Fibroblast of skin of right biceps (primary cell): ENCODE results near the gene KRT80.

ENCODE experiments used
- DNase-seq: peaks from one replicate; pipeline ENCODE4 v3.0.0-alpha.2; 2013

The KRT80 gene

GRCh38 chr12:52151153-52151836, 40.5 kb downstream of the KRT80 start:
- DNase-seq = no peak

- DNase-seq = no peak
These were observed 42.1 kb downstream of the KRT80 start for GRCh38 chr12:52149651-52150241.

DNA sequence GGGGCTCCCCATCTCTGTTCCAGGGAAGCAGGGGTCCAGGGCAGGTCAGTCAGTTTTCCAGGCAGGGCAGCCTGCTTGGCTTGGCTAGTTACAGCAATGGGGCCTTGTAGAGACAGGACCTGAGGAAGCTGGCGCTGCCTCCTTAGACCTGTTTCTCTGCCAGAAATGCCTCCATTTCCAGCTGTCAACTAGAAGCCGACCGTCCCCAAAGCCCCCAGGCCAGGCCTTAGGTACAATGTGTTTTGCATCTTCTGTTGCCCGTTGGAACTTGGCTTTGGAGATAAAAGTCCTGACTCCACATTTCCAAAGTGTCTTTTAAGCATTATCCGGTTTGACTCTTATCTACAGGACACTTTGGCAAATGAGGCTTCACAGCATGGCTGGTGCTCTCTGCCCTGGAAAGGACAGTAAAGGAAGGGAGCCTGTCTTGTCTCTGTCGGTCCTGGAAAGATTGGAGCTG, 42.6 kb downstream of the KRT80 start:
- DNase-seq = no peak

GRCh38 chr12:52148464-52149181, 43.2 kb downstream of the KRT80 start:
- DNase-seq = no peak

DNA sequence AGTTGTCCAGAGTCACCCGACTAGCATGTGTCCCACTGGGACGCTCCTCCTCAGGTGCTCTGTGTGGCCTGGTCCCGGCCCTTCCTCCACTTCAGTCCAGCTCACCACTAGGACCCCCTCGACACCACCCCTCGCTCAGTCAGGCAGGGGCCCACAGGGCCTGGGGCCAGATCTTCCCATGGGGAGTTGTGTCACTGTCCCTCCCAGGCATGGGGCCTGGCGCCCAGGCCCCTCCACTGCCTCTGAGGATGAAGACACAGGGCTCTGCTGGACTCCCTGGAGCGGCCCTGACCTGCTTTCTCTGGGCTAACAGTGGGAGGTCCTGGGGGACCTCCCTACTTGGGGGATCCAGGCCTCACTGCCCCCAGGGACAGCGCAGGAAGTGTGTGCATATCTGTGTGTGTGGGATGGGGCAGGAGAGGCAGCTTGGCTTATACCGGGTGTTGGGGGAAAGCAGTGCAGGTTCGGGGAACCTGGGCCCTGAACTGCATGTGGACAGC, 43.8 kb downstream of the KRT80 start:
- DNase-seq = no peak

GRCh38 chr12:52147367-52147963, 44.3 kb downstream of the KRT80 start:
- DNase-seq = peak; percentile 99

GRCh38 chr12:52146822-52147366, 44.9 kb downstream of the KRT80 start:
- no peak for DNase-seq

DNA sequence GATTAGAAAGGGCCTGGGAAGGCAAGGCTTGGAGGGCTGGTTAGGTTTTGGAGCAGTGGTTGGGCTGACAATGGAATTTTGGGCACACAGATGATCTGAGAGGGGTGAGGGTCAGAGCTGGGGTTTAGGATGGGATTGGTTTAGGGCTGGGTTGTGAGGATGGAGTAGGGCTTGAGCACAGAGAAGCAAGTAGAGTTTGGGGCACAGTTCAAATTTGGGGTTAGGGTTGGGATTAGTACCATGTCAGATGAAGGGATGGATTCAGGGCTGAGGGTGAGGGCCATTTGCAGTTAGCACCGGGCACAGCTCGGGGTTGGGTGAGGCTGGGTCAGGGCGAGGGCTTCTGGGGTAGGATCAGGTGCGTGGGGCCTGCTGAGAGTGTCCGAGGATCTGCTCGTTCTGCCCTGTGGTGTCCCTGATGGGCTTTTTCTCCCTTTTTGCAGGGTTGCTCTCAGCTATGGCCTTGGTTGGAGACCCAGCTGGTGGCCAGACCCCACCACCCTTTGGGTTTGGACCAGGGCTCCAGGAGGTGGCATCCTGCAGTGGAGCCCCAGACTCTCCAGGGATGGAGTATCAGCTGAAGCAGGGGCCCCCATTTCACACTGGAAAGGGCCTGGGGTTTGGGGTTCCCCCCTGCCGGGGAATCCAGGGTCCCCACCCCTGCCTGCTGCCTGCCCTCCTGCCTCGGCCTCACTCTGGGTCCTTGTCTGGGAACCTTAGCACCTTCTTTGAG, 45.6 kb downstream of the KRT80 start:
- no peak for DNase-seq

DNA sequence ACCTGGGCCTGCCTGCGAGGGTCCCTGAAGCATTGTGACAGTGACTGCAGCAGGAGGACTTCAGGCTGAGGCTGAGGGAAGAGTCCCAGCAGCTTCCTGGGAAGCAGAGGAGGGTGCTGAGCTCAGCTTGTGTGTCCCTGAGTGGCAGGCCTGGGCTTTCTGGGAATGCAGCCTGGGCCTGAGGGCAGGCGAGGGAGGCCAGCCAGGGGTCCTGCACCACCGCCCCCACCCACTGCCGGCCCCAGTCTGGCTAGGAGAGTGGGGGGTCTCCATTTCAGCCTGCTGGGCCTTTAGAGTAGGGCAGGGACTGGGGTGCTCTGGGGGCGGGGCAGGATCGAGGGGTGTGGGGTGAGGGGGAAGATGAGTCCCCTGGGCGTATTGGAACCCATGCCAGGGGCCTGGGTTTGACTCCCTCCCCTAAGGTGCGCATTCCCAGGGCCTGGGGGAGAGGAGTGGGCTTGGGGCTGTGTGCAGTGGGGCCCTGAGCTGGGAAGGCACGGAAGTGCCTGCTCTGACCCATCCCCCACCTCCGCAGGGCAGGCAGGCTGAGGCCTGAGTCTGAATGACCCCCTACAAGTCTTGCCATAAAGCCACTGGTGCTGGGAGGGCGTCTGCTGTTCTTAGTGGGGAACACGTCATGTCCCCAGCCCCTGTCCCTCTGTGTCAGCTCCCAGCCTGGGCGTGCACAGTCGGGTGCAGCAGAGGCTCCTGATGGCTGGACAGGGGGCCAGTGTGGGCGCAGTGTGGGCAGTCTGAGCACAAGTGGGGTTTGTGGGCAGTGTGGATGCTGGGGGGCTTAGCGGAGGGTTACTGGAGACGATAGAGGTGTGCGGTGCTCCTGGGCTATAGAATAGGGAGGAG, 46.4 kb downstream of the KRT80 start:
- DNase-seq = no peak

DNA sequence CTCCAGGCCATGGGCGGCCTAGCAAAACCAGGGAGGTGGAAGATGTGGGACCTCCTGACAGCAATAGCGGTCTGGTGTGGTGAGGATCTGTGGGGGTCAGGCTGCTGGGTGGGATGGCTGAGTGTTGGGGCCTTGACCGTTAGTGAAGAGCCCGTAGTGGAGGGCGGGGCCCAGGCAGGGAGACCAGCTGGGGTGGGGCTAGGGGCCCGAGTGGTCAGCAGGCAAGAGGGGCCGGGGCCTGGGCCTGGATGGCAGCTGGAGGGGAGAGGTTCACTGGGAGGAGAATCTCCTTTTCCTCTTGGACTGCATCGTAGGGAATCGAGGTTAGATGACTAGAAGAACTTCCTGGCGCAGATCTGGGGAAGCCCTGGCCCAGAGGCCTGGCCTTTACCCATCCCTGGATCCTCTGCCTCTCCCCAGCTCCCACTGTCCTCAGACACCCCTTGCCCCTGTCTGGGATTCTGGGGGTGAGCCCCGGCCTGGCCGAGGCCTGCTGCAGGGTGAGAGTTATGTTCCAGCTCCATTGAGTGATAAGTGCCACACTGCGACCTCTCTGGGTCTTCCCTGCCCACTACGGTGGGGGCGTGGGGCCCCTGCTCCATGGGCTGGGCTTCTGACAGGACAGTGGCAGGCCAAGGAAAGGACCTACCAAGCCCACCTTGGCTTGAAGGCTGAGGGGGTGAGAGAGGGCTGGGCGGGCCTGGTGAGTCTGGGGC, 47.1 kb downstream of the KRT80 start:
- no peak for DNase-seq

GRCh38 chr12:52142431-52142830, 49.4 kb downstream of the KRT80 start:
- DNase-seq = no peak

DNA sequence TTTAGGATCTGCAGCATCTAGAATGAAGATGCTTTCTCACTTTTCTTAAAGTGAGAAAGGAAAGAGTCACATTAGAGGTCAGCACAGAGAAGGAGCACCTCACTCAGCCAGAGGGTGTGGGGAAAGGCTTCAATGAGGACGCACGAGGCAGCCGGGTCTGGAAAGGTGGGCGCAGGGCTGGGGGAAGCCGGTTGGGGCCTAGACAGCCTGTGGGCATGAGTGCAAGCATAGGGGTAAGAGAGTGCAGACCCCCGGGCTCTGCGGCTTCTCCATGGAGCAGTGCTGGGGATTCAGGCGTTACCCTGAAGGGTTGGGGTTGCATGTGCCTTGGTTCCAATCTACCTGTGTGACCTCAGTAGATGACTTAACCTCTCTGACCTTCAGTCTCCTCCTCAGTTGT, 49.9 kb downstream of the KRT80 start:
- DNase-seq = no peak

DNA sequence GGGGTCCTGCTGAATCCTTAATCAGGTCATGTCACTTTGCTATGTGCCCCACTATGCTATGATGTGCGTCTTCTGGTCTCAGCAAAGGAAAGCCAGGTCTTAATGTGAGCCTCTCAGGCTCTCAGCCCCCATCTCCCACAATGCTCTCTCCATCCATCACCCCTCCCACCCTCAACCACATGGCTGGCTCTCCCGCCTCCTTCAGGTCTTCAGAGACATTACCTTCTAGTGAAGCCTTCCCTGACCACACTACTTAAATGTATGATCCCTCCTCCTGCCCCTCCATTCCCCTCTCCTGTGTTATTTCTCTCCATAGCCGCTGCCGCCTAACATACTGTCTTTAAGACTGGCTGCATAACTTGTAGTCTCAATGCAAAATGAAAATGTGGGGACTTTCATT, 50.5 kb downstream of the KRT80 start:
- DNase-seq = no peak

DNA sequence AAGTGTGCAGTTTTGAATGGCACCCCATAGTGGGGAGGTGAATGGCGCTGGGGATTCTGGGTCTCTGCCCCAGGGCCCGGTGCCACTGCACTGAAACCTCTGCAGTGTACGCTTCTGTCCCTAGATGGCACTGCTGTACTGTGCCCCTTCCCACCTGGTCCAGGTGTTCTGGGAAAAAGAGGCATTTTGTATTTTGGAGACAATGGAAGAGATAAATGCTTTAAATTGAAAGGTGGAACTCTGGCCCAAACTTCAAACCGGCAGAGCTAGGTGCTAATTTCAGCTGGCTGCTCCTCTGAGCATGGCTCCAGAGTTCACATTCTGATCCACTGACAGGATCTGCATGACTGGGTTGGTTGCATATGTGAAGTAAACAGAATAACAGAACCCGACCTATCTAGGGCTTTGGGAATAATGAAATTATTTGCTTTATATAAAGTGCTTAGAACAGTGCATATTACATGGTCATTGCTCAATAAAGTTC, 52.2 kb downstream of the KRT80 start:
- DNase-seq = no peak

GRCh38 chr12:52139147-52139546, 52.7 kb downstream of the KRT80 start:
- DNase-seq = no peak

DNA sequence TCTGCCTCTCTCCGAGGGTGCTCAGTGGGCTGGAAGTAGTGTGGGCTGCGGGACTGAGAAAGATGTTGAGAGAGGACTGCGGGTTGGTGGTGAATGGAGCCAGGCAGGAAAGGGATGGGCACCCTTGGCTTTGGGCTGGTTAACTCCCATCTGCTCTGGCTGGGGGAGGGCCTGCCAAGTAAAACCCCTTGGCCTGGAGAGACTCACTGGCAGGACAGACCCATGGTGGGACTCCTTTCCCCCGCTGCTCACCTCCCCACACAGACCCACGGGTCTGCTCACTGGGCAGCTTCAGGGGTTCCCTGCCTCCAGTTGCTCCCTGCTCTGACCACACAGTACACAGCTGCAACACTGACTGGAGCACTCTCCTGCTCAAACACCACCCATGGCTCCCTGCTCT, 54.1 kb downstream of the KRT80 start:
- DNase-seq = no peak

DNA sequence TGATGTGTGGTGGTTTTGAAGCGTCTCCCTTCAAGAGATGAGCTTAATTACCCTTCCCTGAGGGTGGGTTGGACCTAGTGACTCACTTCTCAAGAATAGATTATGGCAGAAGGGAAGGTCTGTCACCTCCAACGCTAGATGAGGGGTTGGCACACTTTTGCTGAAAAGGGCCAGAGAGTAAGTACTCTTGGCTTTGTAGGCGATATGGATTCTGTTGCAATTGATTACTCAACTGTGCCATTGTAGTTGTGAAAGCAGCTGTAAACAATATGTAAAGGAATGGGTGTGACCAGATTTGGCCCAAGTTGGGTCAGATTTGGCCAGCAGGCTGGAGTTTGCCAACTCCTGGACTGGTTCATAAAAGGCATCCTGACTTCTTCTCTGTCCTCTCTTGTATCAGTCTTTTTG, 59.1 kb downstream of the KRT80 start:
- DNase-seq = no peak

DNA sequence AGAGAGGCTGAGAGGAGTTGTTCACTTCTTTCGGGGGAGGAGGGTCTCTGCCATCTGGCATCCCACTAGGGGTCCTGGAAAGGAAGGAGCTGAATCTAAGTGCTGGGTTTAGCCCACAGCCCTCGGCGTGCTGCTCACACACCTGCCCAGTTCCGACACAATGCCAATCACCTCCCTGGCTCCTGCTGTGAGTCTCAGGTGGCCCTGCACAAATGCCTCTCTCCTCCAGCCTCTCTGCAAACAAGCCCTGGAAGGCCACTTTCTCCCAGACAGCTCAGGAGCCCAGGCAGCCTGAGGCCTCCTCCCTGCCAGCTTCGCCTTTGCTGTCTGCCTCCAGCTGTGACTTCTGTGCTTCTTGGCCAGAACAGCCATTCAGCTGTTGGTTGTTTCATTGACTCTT, 61.1 kb downstream of the KRT80 start:
- DNase-seq = no peak

DNA sequence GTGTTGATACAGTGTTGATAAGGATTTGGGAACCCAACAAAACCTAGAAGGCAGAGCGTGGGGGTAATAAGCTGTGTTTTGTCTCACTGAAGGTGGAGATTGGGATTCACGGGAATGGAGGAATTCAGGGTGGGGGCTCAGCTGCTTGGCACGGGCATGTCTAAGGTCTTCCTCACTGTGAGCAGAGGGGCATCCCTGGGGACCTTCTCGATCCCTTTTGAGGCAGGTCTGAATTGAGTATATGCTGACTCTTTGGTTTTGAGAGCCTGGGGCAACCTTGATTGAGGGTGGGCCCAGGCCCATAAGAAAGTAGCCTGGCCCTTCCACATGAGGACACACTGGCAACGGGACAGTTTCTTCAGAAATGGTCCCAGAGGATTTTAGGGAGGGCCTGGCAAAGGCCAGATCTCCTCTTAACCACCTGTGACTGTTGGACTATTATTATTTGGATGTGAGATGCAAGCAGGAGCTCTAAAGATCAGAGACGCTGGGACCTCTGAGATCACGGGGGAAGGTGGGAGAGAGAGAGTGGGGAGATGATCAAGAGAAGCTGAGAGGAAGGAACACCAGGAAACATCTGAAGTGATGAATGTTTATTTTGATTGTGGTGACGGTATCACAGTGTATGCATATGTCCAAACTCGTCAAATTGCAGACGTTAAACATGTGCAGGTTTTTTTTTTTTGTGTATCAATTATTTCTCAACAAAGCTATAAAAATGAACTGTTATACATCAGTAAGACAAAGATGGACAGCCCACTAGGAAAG, 63.9 kb downstream of the KRT80 start:
- DNase-seq = no peak
